PFSK-1 (cell line): ENCODE measurements around the gene GMCL2.

Source experiments
- POLR2AphosphoS5 ChIP-seq: IDR thresholded peaks from 2 replicates; pipeline ENCODE4 v1.6.1; 2012; ENCODE audit warnings: low read depth, mild to moderate bottlenecking, control low read depth, low read length, moderate library complexity
- TAF1 ChIP-seq: IDR thresholded peaks from 2 replicates; pipeline ENCODE4 v1.6.1; 2012; ENCODE audit warnings: low read length, control low read depth, borderline replicate concordance; ENCODE audit not compliant: insufficient read depth

- no peak for TF ChIP-seq POLR2AphosphoS5
- TF ChIP-seq TAF1 = no peak
Measured at GRCh38 chr5:178201927-178202235, 14.7 kb upstream of the GMCL2 start.
